GM20000 (cell line): ENCODE measurements around the gene APEX2.
A peak's percentile ranks its signal among the peaks of the same experiment; 100 is the strongest.
"Not testable (repeated sequence)": the region's sequence is repeated elsewhere in the genome, so short reads cannot be mapped to it uniquely, and the experiment has no call there.

Experiments used
- DNase-seq: peaks from one replicate; pipeline ENCODE4 v3.0.0; 2012; ENCODE audit warnings: low spot score
- TF ChIP-seq, protein P1 (sequence below): IDR thresholded peaks from 2 replicates; pipeline ENCODE4 v1.5.1; 2012; ENCODE audit warnings: mild to moderate bottlenecking, control low read depth; ENCODE audit errors: extremely low read depth, missing control alignments

APEX2 gene

DNA sequence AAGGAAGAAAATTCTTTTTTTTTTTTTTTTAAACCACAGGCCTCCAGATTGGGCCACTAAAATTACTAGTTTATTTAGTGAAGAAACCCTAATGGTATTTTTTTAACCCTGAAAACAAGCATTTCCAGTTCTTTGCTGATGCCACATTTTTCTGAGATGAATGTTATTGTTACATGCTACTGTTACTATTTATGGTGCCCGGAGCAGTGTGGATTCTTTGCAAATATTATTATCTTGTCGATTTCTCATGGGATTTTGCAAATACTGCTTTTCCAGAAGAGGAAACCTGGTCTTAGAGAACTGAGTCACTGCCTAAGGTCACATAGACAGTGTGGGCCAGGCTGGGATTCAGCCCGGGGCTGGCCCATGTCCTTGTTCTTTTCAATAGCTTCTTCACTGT lies 39.3 kb downstream of the APEX2 start:
- DNase-seq, result no peak
- TF ChIP-seq, protein P1, sequence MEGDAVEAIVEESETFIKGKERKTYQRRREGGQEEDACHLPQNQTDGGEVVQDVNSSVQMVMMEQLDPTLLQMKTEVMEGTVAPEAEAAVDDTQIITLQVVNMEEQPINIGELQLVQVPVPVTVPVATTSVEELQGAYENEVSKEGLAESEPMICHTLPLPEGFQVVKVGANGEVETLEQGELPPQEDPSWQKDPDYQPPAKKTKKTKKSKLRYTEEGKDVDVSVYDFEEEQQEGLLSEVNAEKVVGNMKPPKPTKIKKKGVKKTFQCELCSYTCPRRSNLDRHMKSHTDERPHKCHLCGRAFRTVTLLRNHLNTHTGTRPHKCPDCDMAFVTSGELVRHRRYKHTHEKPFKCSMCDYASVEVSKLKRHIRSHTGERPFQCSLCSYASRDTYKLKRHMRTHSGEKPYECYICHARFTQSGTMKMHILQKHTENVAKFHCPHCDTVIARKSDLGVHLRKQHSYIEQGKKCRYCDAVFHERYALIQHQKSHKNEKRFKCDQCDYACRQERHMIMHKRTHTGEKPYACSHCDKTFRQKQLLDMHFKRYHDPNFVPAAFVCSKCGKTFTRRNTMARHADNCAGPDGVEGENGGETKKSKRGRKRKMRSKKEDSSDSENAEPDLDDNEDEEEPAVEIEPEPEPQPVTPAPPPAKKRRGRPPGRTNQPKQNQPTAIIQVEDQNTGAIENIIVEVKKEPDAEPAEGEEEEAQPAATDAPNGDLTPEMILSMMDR, result no peak

DNA sequence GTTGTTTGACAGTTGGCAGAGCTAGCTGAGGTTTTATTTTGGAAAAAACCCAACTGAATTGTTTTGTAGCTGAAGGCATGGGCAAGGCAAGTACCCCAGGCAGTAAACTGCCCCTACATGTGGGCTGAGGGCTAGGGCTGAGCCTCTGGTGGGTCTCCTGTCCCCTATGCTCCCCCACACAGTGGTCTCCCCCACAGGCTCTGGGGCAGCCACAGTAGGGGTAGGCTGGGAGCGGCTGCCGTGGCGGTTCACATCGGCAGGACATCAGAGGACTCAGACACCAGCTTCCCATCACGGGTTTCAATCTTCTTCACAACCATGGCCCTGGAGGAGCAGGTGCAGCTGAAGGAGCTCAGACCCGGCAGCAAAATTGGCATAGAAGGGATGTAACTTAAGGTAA lies 41.4 kb downstream of the APEX2 start:
- TF ChIP-seq, protein P1, result no peak
- no peak for DNase-seq

DNA sequence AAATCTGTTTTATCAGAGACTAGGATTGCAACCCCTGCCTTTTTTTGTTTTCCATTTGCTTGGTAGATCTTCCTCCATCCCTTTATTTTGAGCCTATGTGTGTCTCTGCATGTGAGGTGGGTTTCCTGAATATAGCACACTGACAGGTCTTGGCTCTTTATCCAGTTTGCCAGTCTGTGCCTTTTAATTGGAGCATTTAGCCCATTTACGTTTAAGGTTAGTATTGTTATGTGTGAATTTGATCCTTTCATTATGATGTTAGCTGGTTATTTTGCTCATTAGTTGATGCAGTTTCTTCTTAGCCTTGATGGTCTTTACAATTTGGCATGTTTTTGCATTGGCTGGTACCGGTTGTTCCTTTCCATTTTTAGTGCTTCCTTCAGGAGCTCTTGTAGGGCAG lies 50.4 kb downstream of the APEX2 start:
- DNase-seq, result not testable (repeated sequence)

DNA sequence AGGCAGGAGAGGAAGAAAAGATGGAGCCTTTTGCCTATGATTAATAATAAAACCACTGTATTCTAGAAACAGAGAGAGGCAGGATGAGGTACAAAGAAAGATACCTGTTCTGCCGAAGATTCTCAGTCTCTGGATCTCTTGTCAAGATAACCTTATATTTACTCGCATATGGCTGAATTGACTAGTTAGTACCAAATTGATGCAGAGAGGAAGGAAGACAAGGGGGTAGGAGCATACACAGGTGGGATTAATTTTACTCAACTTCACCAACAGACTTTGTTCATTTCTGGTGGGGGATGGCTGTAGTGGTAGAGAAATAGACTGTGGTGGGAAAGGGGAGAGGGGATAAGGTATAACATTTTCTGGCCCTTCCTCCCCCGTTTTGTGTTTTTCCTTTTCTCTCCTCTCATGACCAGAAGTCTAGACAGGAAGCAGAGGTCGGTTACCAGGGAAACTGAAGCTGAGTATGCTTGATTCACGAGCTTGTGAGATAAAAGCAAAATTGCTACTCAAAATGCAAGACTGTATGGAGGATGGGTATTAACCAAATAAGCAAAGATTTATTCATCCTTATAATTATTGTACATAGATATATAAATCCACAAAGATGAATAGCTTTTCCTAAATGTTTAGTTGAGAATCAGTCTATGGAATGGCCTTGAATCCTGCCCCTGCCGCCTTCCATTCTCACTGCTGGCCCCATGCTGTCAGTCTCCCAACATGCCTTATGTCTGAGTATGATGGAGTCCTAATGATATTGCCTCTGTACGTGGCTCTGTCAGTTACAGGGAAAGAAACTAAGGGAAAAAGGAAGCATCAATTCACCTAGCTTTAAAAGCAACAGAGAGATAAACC lies 56.9 kb downstream of the APEX2 start:
- TF ChIP-seq, protein P1, result no peak
- no peak for DNase-seq

DNA sequence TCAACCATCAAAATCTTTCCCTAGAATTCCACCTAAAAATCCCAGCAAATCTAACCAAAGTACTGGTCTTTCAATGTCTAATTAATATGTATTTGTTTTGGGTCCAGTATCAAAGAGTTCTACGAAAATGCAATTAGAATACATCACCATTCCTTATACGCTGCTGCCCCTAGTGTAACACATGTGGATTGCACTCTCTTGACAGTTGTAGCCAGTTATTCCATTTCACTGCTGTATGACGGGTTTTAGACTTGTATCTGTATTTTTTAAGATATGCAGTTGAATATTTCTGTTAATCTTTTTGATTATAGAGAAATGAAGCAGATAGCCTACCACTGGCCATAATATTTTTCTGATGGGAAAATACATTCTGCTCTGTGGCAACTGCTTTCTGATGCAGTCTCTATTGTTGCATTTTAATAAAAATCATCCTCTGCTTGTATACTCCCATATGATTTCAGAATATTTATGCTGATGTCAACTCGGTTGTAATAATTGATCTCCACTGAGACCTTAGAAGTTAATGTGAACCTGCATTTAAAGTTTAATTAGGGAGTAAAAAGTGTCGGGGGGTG lies 57.6 kb downstream of the APEX2 start:
- TF ChIP-seq, protein P1, result peak; percentile 53
- DNase-seq, result peak; percentile 25
